H4 (cell line): ENCODE data around the gene MEGF11. TPM values are rescaled to one million over a fixed set of nuclear protein-coding genes. Genes with fewer than 3 reads are reported as not detected.
A peak's percentile ranks its signal among the peaks of the same experiment; 100 is the strongest.
"Not testable (repeated sequence)": the region's sequence is repeated elsewhere in the genome, so short reads cannot be mapped to it uniquely, and the experiment has no call there.

Source experiments
- DNase-seq: peaks from one replicate; pipeline ENCODE4 v3.0.0-alpha.2; 2015; ENCODE audit warnings: low spot score
- total RNA-seq: library from RNA; depleted of rRNA; stranded (reverse); fragments of >200 nt; shearing (Covaris generic); gene quantifications from 2 replicates; pipeline ENCODE4 v1.2.3, GENCODE V29; 2014

MEGF11 gene
- total RNA-seq, 1 experiment from 2014 or later, result 0.02 TPM

- DNase-seq, result no peak
Measured at GRCh38 chr15:66276546-66276945, 23.0 kb upstream of the MEGF11 start.

DNA sequence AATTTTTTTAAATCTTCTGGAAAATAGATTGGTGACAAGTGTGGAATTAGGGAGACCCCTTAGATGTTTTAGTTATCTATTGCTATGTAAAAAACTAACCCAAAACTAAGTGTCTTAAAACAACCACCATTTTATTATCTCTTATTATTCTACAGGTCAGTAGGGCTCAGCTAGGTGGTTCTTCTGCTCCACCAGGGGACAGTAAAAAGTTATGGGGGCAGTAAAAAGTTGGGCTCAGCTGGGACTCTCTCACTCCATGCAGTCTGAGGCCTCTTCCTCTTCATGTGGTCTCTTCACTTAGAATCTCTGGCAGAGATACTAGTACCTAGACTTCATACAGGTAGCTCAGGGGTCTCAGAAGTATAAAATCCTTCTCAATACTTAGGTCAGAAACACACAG, 21.8 kb upstream of the MEGF11 start:
- no peak for DNase-seq

- no peak for DNase-seq
Measured at GRCh38 chr15:66270932-66271331, 17.4 kb upstream of the MEGF11 start.

DNA sequence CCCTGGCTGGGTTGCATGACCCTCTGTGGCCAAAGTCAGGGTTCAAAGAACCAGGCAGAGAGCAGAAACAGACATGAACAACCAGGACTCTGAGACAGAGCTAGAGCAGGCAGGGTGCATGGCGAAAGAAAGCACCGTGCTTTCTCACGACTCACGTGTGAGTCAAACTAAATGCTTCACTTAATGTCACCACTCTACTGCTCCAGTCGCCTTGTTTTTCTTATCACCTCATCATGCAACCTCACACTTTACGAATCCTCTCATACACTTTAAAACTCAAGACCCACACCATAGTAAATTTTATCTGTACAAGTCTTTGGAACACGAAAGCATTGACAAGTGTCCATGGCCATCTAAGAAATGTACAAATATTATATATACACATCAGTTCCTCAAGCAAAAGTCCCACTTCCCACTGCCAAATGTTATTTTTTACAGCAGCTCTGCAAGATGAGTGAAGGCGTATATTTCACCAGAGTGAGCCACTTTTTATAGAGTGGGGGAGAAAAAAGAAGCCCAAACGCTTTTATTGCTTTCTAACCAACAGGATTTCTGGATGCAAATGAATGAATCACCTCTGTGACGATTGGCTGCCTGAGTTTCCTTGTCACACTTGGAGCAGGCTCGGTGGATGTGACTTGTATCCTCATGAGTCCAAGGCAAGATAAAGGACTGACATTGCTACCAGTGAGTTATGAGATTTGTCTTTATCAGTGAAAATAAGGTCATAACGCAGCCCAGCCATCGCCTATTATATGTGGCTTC, 16.0 kb upstream of the MEGF11 start:
- peak; percentile 80 for DNase-seq

DNA sequence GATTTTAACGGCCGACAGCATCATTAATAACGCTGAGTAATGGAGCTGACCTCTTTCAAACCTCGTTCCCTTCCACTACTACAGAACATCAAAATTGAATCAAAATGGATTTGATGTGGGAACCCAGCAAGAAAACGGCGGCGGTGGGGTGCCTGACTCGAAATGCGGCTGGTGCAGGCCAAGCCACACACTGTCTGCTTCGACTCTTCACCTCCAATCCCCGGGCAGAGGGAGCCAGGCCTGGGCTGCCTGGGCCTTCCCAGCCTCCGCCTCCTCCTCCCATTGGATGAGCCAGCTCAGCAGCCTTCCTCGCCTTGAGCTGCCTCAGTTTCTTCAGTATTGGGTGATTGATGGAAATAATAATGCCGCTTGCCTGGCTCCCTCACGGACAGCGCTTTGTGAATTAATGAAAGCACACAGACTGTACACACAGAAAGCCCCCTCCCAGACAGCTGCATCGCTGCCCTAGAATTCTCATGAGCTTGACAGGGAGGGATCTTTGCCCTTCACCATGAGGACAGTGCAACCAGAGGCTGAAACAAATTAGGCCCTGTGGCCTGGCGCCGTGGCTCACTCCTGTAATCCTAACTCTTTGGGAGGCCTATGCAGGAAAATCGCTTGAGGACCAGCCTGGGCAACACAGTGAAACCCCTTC, 11.4 kb upstream of the MEGF11 start:
- no peak for DNase-seq

DNA sequence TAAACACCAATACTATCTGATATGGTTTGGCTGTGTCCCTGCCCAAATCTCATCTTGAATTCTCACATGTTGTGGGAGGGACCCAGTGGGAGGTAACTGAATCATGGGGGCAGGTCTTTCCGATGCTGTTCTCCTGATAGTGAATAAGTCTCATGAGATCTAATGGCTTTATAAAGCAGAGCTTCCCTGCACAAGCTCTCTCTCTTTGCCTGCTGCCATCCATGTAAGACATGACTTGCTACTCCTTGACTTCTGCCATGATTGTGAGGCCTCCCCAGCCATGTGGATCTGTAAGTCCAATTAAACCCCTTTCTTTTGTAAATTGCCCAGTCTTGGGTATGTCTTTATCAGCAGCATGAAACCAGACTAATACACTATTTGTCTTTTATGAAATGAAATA, 9.3 kb upstream of the MEGF11 start:
- not testable (repeated sequence) for DNase-seq

DNA sequence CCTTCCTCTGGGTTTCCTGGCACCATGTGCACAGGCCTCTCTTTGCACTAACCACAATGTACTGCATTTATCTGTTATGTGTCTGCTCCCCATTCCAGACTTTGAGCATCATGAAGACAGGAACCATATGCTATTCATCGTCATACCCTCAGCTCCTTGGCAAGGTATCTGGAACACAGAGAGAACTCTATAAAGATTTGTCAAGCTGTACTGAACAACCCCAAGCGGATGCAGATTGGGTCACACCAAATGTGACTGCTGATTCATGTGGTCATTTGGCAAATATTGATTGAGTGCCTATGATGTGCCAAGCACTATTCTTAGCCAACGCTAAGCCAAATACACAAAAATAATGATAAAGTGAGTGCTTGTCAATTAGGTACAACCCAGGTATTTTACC, 7.5 kb upstream of the MEGF11 start:
- no peak for DNase-seq

DNA sequence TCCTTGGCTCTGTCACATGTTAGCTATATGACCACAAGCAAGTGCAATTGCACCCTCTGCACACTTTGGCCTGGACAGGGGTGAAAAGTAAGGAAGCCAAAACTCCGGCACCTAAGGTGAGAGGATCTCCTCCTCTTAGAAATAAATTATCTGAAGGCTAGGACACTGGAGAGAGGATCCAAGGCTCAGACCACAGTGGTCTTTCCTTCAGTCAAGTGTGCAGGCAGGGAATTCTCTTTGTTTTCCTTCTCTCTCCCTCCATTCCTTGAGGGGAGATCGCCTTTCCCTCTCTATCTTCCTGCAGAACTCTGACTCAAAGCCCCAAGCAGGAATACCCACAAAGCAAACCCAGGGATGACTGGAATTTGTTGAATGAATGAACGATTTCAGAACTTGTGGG, 3.1 kb upstream of the MEGF11 start:
- DNase-seq, result no peak

DNA sequence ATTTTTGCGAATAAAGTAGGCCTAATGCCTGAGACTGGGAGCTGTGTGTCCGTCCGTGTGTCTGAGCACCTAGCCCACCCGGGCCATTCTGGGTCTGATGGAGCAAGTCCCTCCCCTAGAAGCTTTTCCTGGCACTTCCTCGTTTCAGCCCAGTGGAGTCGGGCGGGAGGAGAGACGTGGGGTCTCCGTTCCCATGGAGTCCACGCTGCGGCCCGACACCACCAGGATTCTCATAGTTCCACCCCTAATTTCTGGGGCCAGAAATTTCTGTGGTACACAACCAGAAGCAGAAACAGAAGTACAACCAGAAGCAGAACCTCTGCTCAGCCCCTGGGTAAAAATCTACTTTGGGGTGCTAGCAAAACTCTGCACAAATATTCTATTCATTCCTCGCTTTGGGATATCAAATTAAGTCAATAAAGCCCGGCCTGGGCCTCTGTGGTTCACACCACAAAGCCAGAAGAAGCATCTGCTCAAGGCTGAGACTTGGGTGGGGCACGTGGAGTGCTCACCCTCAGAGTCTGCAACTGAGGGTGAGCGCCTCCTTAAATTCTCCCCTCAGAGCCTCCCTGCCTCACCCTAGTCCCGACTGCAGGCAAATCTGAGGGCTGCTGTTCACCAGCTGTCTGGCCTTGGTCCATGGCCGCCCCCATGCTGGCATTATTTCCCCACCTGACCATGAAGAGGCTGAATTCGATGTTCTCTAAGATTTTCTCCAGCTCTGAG, 1.6 kb upstream of the MEGF11 start:
- no peak for DNase-seq

- no peak for DNase-seq
Measured at GRCh38 chr15:66254089-66254950, 770 bp upstream of the MEGF11 start.

GRCh38 chr15:66252685-66253417, 699 bp downstream of the MEGF11 start:
- DNase-seq, result no peak

- peak; percentile 25 for DNase-seq
Measured at GRCh38 chr15:66251790-66252684, 1.5 kb downstream of the MEGF11 start.

- no peak for DNase-seq
Measured at GRCh38 chr15:66251065-66251789, 2.3 kb downstream of the MEGF11 start.

DNA sequence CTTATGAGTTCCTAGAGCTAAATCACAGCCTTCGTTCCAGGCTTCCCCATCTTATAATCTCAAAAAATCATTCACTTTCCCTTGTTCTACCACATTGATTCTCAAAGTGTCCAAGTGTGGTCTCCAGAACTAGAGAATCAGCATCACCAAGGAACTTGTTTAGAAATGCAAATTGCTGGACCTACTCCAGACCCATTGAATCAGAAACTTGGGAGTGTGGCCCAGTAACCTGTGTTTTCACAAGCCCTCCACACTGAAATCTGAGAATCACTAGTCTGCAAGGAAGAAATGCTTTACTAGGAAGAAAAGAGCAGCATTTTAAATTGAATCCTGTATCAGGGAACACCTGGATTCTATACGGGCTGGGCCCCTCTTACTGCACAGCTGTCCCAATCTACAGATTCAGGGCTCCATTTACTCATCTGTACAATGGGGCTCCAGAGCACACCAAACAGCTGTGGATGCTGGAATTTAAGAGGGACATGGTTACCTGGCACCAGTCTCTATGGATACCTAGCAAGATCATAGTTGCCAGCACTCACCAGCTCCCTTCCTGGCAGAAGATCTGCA, 3.9 kb downstream of the MEGF11 start:
- no peak for DNase-seq

- DNase-seq, result no peak
Measured at GRCh38 chr15:66246937-66247336, 6.6 kb downstream of the MEGF11 start.

- not testable (repeated sequence) for DNase-seq
Measured at GRCh38 chr15:66245832-66246231, 7.7 kb downstream of the MEGF11 start.

DNA sequence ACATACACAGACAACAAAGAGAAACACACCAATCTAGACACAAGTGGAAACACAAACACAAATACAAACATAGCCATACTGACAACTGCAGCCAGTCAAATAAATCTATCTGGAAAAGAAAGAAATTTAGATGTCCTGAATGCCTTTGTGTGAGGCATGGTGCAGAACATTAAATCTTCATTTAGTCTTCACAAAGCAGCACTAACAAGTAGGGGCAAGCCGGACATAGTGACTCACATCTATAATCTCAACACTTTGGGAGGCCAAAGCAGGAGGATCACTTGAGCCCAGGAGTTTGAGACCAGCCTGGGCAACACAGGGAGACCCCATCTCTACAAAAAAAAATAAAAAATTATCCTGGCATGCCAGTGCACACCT, 11.7 kb downstream of the MEGF11 start:
- DNase-seq, result no peak

DNA sequence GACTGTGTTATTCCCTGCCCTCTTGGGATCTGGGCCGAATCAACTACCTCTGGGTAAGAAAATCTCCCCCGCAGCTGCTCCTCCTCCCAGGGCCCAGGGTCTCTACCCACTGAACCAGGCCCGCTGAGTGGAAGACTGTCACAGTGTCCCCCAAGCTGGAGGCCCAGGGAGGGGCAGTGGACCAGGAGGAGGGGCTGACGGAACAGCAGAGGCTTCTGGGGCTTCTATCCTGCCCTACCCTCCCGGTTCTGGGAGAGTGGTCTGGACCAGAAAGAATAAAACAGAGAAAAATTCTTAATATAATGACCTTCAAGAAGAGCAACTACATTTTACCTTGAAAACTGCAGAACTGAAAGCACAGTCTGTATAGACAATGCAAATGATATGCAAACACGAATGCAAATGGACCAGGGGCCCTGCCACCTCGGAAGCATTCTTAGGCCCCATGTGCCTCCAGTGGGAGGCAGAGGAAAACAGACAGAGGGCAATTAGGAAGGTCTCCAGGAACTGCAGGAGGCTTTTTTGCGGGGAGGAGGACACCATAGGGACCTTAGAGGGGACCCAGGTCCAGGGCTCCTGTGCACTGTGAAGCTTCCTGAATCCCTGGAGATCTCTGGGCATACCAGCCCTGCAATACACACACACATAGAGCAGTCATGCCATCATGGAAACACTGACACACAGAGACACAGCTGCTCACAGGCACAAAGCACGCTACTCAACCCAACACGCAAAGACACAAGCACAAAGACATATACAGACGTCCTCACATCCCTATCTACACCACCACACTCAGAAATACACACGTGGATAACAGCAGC, 12.3 kb downstream of the MEGF11 start:
- no peak for DNase-seq
